Prostate gland (tissue), 2 donors: ENCODE measurements around the gene GPR176. TPM values are rescaled to one million over a fixed set of nuclear protein-coding genes. Genes with fewer than 3 reads are reported as not detected.

Experiments
- DNase-seq: peaks from one replicate; pipeline ENCODE4 v3.0.0-alpha.2; 2019; ENCODE audit warnings: low spot score
- H3K27ac ChIP-seq, 2 donors: fragments of 200-600 bp; sonication (generic); 2 replicates each; pipeline ENCODE4 v1.5.1; 2017 to 2019
- H3K27me3 ChIP-seq: fragments of 200-600 bp; sonication (generic); replicated peaks from 2 replicates; pipeline ENCODE4 v1.5.1; 2019; ENCODE audit not compliant: insufficient read depth
- H3K36me3 ChIP-seq, 2 donors: fragments of 200-600 bp; sonication (generic); 1 replicate in 1 of 2; 2 replicates in 1 of 2; pipeline versions ENCODE4 v1.5.1 to v1.8.1; 2017 to 2019
- H3K4me1 ChIP-seq: fragments of 200-600 bp; sonication (generic); replicated peaks from 2 replicates; pipeline ENCODE4 v1.5.1; 2019
- H3K4me3 ChIP-seq, 2 donors: fragments of 200-600 bp; sonication (generic); 2 replicates each; pipeline ENCODE4 v1.5.1; 2017 to 2019
- H3K9me3 ChIP-seq: fragments of 200-600 bp; sonication (generic); 2 replicates; pipeline ENCODE4 v1.5.1; 2017
- CTCF ChIP-seq, 4 experiments: fragments of 200-600 bp in 2 of 4; fragments of 450-650 bp in 2 of 4; sonication (generic) in 2 of 4; IDR thresholded peaks; 1 replicate in 3 of 4; 2 replicates in 1 of 4; pipeline ENCODE4 v1.5.1; 2016 to 2019; ENCODE audit warnings: antibody characterized with exemption in 4 of 4, mild to moderate bottlenecking in 2 of 4, moderate library complexity in 2 of 4
- POLR2A ChIP-seq: fragments of 450-650 bp; IDR thresholded peaks from one replicate; pipeline ENCODE4 v1.6.1; 2016; ENCODE audit warnings: antibody characterized with exemption, mild to moderate bottlenecking
- POLR2AphosphoS5 ChIP-seq: sonication (generic); formaldehyde crosslinking; IDR thresholded peaks from one replicate; pipeline ENCODE4 v1.6.1; 2017; ENCODE audit warnings: antibody characterized with exemption
- WGBS: methylation state at CpG from one replicate; pipeline ENCODE4 v1.1.5; 2018; 5-methylcytosine and 5-hydroxymethylcytosine counted together
- intact Hi-C: fragments of 100-400 bp; cut with DNase I; formaldehyde crosslinking; loops from one replicate; pipeline ENCODE4 v1.14.2; 2022
- total RNA-seq, 2 donors: library from RNA; depleted of rRNA; stranded (reverse); fragments of >200 nt; gene quantifications; one replicate each; pipeline ENCODE4 v1.1.0, GENCODE V29; 2016

Gene GPR176
- total RNA-seq, 2 donors from 2014 or later, result 26.2 to 28.3 TPM

GRCh38 chr15:39860200-39860599 is 59.9 kb downstream of the GPR176 start:
- Histone ChIP-seq H3K9me3 (no peaks in the 10 kb centered on the region), H3K4me1 (no peaks in the 10 kb centered on the region), H3K36me3 (no peaks in the 10 kb centered on the region), H3K27me3 (no peaks in the 10 kb centered on the region), H3K27ac (no peak overlapping the region), H3K4me3 (no peak overlapping the region)
- WGBS, result 90% methylated on average over 3 of the region's 3 CpGs
- DNase-seq, result no peak
- TF ChIP-seq POLR2AphosphoS5, result no peak
- TF ChIP-seq CTCF (IDR thresholded peaks at IDR 0.05), result no peak
- intact Hi-C loops, result no loop called here

- Histone ChIP-seq H3K9me3 (no peaks in the 10 kb centered on the region), H3K36me3 (no peaks in the 10 kb centered on the region), H3K4me1 (no peaks in the 10 kb centered on the region), H3K27me3 (no peaks in the 10 kb centered on the region), H3K4me3 (no peak overlapping the region), H3K27ac (no peak overlapping the region)
- no peak for TF ChIP-seq POLR2AphosphoS5
- TF ChIP-seq POLR2A, result no peak
- TF ChIP-seq CTCF (IDR thresholded peaks at IDR 0.05), result no peak
- 89% methylated on average over 4 of the region's 4 CpGs for WGBS
- DNase-seq, result no peak
- intact Hi-C loops, result no loop called here
Measured at GRCh38 chr15:39859636-39860035, 60.4 kb downstream of the GPR176 start.

- Histone ChIP-seq H3K9me3 (no peaks in the 10 kb centered on the region), H3K27me3 (no peaks in the 10 kb centered on the region), H3K4me3 (no peak overlapping the region), H3K4me1 (no peaks in the 10 kb centered on the region), H3K27ac (no peak overlapping the region), H3K36me3 (no peaks in the 10 kb centered on the region)
- TF ChIP-seq POLR2A (no peak), CTCF (IDR thresholded peaks at IDR 0.05) (no peak), POLR2AphosphoS5 (no peak)
- intact Hi-C loops, result no loop called here
- 85% methylated on average over 1 of the region's 1 CpG for WGBS
- DNase-seq, result no peak
Measured at GRCh38 chr15:39857132-39857531, 62.9 kb downstream of the GPR176 start.

- no peaks in the 10 kb centered on the region for H3K27me3 ChIP-seq
- TF ChIP-seq POLR2A (no peak), POLR2AphosphoS5 (no peak), CTCF (IDR thresholded peaks at IDR 0.05) (no peak)
- H3K36me3 ChIP-seq, result no peaks in the 10 kb centered on the region
- no peak for DNase-seq
- intact Hi-C loops, result no loop called here
- WGBS, result 73% methylated on average over 3 of the region's 3 CpGs
- no peak overlapping the region for H3K4me3 ChIP-seq
- H3K4me1 ChIP-seq, result no peaks in the 10 kb centered on the region
- no peaks in the 10 kb centered on the region for H3K9me3 ChIP-seq
- no peak overlapping the region for H3K27ac ChIP-seq
Measured at GRCh38 chr15:39856357-39856756, 63.7 kb downstream of the GPR176 start.

- WGBS, result 96% methylated on average over 2 of the region's 2 CpGs
- Histone ChIP-seq H3K27me3 (no peaks in the 10 kb centered on the region), H3K4me1 (no peaks in the 10 kb centered on the region), H3K36me3 (no peaks in the 10 kb centered on the region), H3K4me3 (no peak overlapping the region), H3K9me3 (no peaks in the 10 kb centered on the region), H3K27ac (no peak overlapping the region)
- intact Hi-C loops, result no loop called here
- DNase-seq, result no peak
- no peak for TF ChIP-seq POLR2AphosphoS5
- no peak for TF ChIP-seq CTCF (IDR thresholded peaks at IDR 0.05)
- no peak for TF ChIP-seq POLR2A
Measured at GRCh38 chr15:39855400-39855799, 64.7 kb downstream of the GPR176 start.
